Measurements from ENCODE around the gene SLX1B.
"Not testable (repeated sequence)": the region's sequence is repeated elsewhere in the genome, so short reads cannot be mapped to it uniquely, and the experiment has no call there.

DNA sequence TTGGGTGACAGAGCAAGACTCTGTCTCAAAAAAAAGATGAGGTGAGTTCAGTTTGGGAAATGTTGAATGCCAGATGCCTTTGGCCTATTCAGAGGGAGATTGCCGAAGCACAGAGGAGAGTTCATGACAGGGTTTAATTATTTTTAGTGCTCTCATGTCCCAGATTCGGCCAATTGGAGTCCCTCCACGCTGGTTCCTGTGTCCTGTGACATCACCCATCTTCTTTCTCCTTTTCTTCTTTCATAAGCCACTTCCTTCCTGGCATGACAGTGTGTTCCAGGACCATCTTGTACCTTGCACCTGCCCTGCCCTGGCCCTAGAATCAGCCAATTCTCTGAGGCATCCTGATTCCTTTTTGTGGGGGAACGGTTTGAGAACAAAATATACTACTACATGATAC, 17.7 kb downstream of the SLX1B start:
- TF ChIP-seq USF2 (IDR thresholded peaks at IDR 0.05; ENCODE audit: borderline replicate concordance, low read depth, low read length); REST (IDR thresholded peaks at IDR 0.05; ENCODE audit: low read depth, low read length); CTCF (IDR thresholded peaks at IDR 0.05); RAD21 (IDR thresholded peaks at IDR 0.05; ENCODE audit: low read length); NRF1 (IDR thresholded peaks at IDR 0.05; ENCODE audit: low read depth, low read length); MXI1 (IDR thresholded peaks at IDR 0.05; ENCODE audit: low read depth, low read length); ELF1 (IDR thresholded peaks at IDR 0.05); TAF1 (IDR thresholded peaks at IDR 0.05; ENCODE audit: borderline replicate concordance, low read depth, low read length): not testable (repeated sequence)
- TF ChIP-seq, protein P1, sequence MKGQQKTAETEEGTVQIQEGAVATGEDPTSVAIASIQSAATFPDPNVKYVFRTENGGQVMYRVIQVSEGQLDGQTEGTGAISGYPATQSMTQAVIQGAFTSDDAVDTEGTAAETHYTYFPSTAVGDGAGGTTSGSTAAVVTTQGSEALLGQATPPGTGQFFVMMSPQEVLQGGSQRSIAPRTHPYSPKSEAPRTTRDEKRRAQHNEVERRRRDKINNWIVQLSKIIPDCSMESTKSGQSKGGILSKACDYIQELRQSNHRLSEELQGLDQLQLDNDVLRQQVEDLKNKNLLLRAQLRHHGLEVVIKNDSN (IDR thresholded peaks at IDR 0.05; ENCODE audit: borderline replicate concordance, low read depth) = not testable (repeated sequence)

All from SK-N-SH (cell line).